SK-N-MC (cell line): Measurements from ENCODE around the gene TAF3.

Experiments
- EZH2 ChIP-seq: fragments of 200-600 bp; sonication (generic); IDR thresholded peaks from one replicate; pipeline ENCODE4 v1.6.1; 2017; ENCODE audit warnings: antibody characterized with exemption
- FOXP2 ChIP-seq: optimal IDR thresholded peaks from 2 replicates; pipeline ENCODE3; 2011; ENCODE audit warnings: mild to moderate bottlenecking, moderate library complexity; ENCODE audit not compliant: insufficient read depth; ENCODE audit errors: extremely low read length, control extremely low read depth
- POLR2AphosphoS5 ChIP-seq: IDR thresholded peaks from 2 replicates; pipeline ENCODE4 v1.6.1; 2012; ENCODE audit warnings: mild to moderate bottlenecking, low read depth, low read length, borderline replicate concordance

DNA sequence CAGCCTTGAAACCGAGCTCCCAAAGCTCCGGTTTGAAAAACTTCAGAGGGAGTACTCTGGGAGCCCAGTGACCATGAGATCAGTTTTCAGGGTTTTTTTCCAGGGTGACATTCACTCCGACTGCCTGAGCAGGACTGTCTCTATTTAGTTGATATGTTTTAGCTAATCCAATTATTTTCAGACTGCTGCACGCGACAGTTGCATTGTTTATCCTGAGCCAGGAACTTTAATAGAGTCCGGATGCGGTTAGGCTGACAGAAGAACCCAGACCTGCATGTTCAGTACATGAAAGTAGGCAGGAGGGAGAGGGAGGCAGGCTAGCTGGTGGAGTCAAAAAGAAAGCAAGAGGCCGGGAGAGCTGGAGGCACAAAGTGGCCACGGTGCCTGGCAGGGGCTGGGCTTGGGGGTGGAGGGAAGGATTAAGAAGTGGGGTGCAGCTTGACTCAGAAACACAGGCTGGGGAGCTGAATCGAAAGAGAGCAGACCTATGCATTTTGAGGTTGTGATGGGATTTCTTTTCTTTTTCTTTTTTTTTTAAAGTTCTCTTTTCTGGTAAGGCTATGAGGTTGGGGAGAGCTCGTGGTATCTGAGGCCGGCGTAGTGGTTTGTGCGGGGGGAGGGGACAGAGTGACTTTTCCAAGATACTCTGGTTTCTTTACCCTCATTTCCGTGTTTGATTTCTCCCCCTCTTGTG is 241.9 kb downstream of the TAF3 start:
- TF ChIP-seq EZH2 (no peak), POLR2AphosphoS5 (no peak), FOXP2 (no peak)
